Neural progenitor cell (in vitro differentiated cells): ENCODE measurements around the gene ANGPTL8. TPM values are rescaled to one million over a fixed set of nuclear protein-coding genes. Genes with fewer than 3 reads are reported as not detected.

Source experiments
- DNase-seq: peaks from one replicate; pipeline ENCODE4 v3.0.0-alpha.2; 2016; ENCODE audit warnings: low spot score
- H2AFZ ChIP-seq: fragments of 200-600 bp; sonication (generic); replicated peaks from 2 replicates; pipeline ENCODE4 v1.6.1; 2016; ENCODE audit warnings: antibody characterized with exemption
- H3F3A ChIP-seq: fragments of 200-600 bp; sonication (generic); 2 replicates; pipeline ENCODE4 v1.6.1; 2016; ENCODE audit warnings: antibody characterized with exemption, low read depth
- H3K27ac ChIP-seq: fragments of 200-600 bp; sonication (generic); 2 replicates; pipeline ENCODE4 v1.5.1; 2016; ENCODE audit warnings: mild to moderate bottlenecking
- H3K27me3 ChIP-seq: fragments of 200-600 bp; sonication (generic); 2 replicates; pipeline ENCODE4 v1.6.1; 2016; ENCODE audit warnings: mild to moderate bottlenecking, moderate library complexity
- H3K36me3 ChIP-seq: fragments of 200-600 bp; sonication (generic); 2 replicates; pipeline ENCODE4 v1.5.1; 2016
- H3K4me1 ChIP-seq: fragments of 200-600 bp; sonication (generic); 2 replicates; pipeline ENCODE4 v1.6.1; 2016; ENCODE audit warnings: mixed run types
- H3K4me2 ChIP-seq: fragments of 200-600 bp; sonication (generic); 2 replicates; pipeline ENCODE4 v1.6.1; 2016
- H3K4me3 ChIP-seq: fragments of 200-600 bp; sonication (generic); 2 replicates; pipeline ENCODE4 v1.5.1; 2016
- H3K79me2 ChIP-seq: fragments of 200-600 bp; sonication (generic); 2 replicates; pipeline ENCODE4 v1.6.1; 2016; ENCODE audit warnings: low read depth
- H3K9ac ChIP-seq: fragments of 200-600 bp; sonication (generic); 2 replicates; pipeline ENCODE4 v1.6.1; 2016
- H3K9me3 ChIP-seq: fragments of 200-600 bp; sonication (generic); 2 replicates; pipeline ENCODE4 v1.5.1; 2016; ENCODE audit warnings: low read depth
- H4K20me1 ChIP-seq: fragments of 200-600 bp; sonication (generic); 2 replicates; pipeline ENCODE4 v1.6.1; 2016; ENCODE audit warnings: low read depth
- H3K27ac Mint-ChIP-seq: 3 replicates; pipeline ENCODE4 v1.8.0; 2021; ENCODE audit warnings: mixed read lengths
- H3K27me3 Mint-ChIP-seq: 2 replicates; pipeline ENCODE4 v1.8.0; 2022; ENCODE audit warnings: low read depth, mild to moderate bottlenecking, inconsistent platforms, moderate library complexity, mixed read lengths; ENCODE audit not compliant: insufficient read depth
- H3K36me3 Mint-ChIP-seq: 3 replicates; pipeline ENCODE4 v1.8.0; 2021; ENCODE audit warnings: mixed read lengths
- H3K4me1 Mint-ChIP-seq: 3 replicates; pipeline ENCODE4 v1.8.0; 2021; ENCODE audit warnings: mixed read lengths
- H3K4me3 Mint-ChIP-seq: 3 replicates; pipeline ENCODE4 v1.8.0; 2021; ENCODE audit warnings: mild to moderate bottlenecking, moderate library complexity, mixed read lengths
- H3K9me3 Mint-ChIP-seq: 3 replicates; pipeline ENCODE4 v1.8.0; 2020; ENCODE audit warnings: mixed read lengths
- CTCF ChIP-seq: fragments of 200-600 bp; sonication (generic); IDR thresholded peaks from 2 replicates; pipeline ENCODE4 v1.5.1; 2017; ENCODE audit warnings: antibody characterized with exemption, mild to moderate bottlenecking
- EZH2 ChIP-seq: fragments of 200-600 bp; sonication (generic); IDR thresholded peaks from 2 replicates; pipeline ENCODE4 v1.6.1; 2017; ENCODE audit warnings: antibody characterized with exemption, mild to moderate bottlenecking, moderate library complexity
- EZH2phosphoT487 ChIP-seq: fragments of 200-600 bp; sonication (generic); IDR thresholded peaks from 2 replicates; pipeline ENCODE4 v1.6.1; 2017; ENCODE audit warnings: antibody characterized with exemption
- total RNA-seq: library from RNA; depleted of rRNA; stranded (reverse); fragments of >200 nt; gene quantifications from 2 replicates; pipeline ENCODE4 v1.2.3, GENCODE V29; 2015; ENCODE audit warnings: low replicate concordance

The ANGPTL8 gene
- total RNA-seq, 1 donor from 2014 or later = not detected

- no peaks in the 10 kb centered on the region for H4K20me1 ChIP-seq
- Mint-ChIP-seq H3K36me3 (no peaks in the 10 kb centered on the region), H3K27ac (no peak overlapping the region), H3K4me1 (peaks cover 3% of the 10 kb centered on the region), H3K4me3 (no peak overlapping the region), H3K9me3 (no peaks in the 10 kb centered on the region), H3K27me3 (peaks cover 2% of the 10 kb centered on the region)
- H3K4me3 ChIP-seq = no peak overlapping the region
- H3K79me2 ChIP-seq = no peaks in the 10 kb centered on the region
- no peak overlapping the region for H2AFZ ChIP-seq
- H3K9ac ChIP-seq = no peak overlapping the region
- no peak overlapping the region for H3K27ac ChIP-seq
- no peaks in the 10 kb centered on the region for H3F3A ChIP-seq
- H3K4me2 ChIP-seq = no peak overlapping the region
- H3K27me3 ChIP-seq = no peaks in the 10 kb centered on the region
- no peak for TF ChIP-seq CTCF
- TF ChIP-seq EZH2phosphoT487 = no peak
- TF ChIP-seq EZH2 = no peak
- H3K36me3 ChIP-seq = no peaks in the 10 kb centered on the region
- no peak for DNase-seq
- H3K4me1 ChIP-seq = no peaks in the 10 kb centered on the region
- no peaks in the 10 kb centered on the region for H3K9me3 ChIP-seq
Observed at GRCh38 chr19:11251217-11251616, 11.8 kb downstream of the ANGPTL8 start.

GRCh38 chr19:11251650-11252314, 12.4 kb downstream of the ANGPTL8 start:
- no peaks in the 10 kb centered on the region for H4K20me1 ChIP-seq
- Mint-ChIP-seq H3K27me3 (peaks cover 2% of the 10 kb centered on the region), H3K36me3 (no peaks in the 10 kb centered on the region), H3K4me1 (peaks cover 4% of the 10 kb centered on the region), H3K4me3 (no peak overlapping the region), H3K9me3 (no peaks in the 10 kb centered on the region), H3K27ac (no peak overlapping the region)
- H3K4me3 ChIP-seq = no peak overlapping the region
- no peak for DNase-seq
- H3K27ac ChIP-seq = no peak overlapping the region
- H3K36me3 ChIP-seq = no peaks in the 10 kb centered on the region
- TF ChIP-seq EZH2phosphoT487 (no peak), EZH2 (no peak), CTCF (no peak)
- no peaks in the 10 kb centered on the region for H3F3A ChIP-seq
- H3K4me2 ChIP-seq = no peak overlapping the region
- no peak overlapping the region for H3K9ac ChIP-seq
- H2AFZ ChIP-seq = no peak overlapping the region
- no peaks in the 10 kb centered on the region for H3K4me1 ChIP-seq
- no peaks in the 10 kb centered on the region for H3K9me3 ChIP-seq
- H3K79me2 ChIP-seq = no peaks in the 10 kb centered on the region
- H3K27me3 ChIP-seq = no peaks in the 10 kb centered on the region

- H4K20me1 ChIP-seq = no peaks in the 10 kb centered on the region
- H3K27me3 Mint-ChIP-seq = peaks cover 2% of the 10 kb centered on the region
- H3K9me3 ChIP-seq = no peaks in the 10 kb centered on the region
- DNase-seq = no peak
- no peaks in the 10 kb centered on the region for H3K9me3 Mint-ChIP-seq
- no peaks in the 10 kb centered on the region for H3F3A ChIP-seq
- no peak overlapping the region for H2AFZ ChIP-seq
- H3K4me1 Mint-ChIP-seq = peaks cover 4% of the 10 kb centered on the region
- no peaks in the 10 kb centered on the region for H3K36me3 ChIP-seq
- H3K27ac Mint-ChIP-seq = no peak overlapping the region
- H3K4me2 ChIP-seq = no peak overlapping the region
- H3K27ac ChIP-seq = no peak overlapping the region
- H3K9ac ChIP-seq = no peak overlapping the region
- H3K27me3 ChIP-seq = no peaks in the 10 kb centered on the region
- H3K36me3 Mint-ChIP-seq = no peaks in the 10 kb centered on the region
- H3K4me1 ChIP-seq = no peaks in the 10 kb centered on the region
- H3K4me3 Mint-ChIP-seq = no peak overlapping the region
- H3K4me3 ChIP-seq = no peak overlapping the region
- TF ChIP-seq CTCF (no peak), EZH2 (no peak), EZH2phosphoT487 (no peak)
- no peaks in the 10 kb centered on the region for H3K79me2 ChIP-seq
Observed at GRCh38 chr19:11252665-11253355, 13.4 kb downstream of the ANGPTL8 start.
